HepG2 (cell line): ENCODE data around the gene HPD. TPM values are rescaled to one million over a fixed set of nuclear protein-coding genes. Genes with fewer than 3 reads are reported as not detected.

Experiments
- ARID2 ChIP-seq: sonication (generic); formaldehyde crosslinking; IDR thresholded peaks from 2 replicates; pipeline ENCODE4 v1.8.1; 2022; ENCODE audit warnings: mild to moderate bottlenecking, missing genetic modification reagents, borderline replicate concordance
- ATF3 ChIP-seq: sonication (generic); formaldehyde crosslinking; IDR thresholded peaks from 2 replicates; pipeline ENCODE4 v1.4.0; 2020; ENCODE audit warnings: missing genetic modification reagents
- CBFB ChIP-seq: sonication (generic); formaldehyde crosslinking; IDR thresholded peaks from 2 replicates; pipeline ENCODE4 v1.4.0; 2020; ENCODE audit warnings: missing genetic modification reagents
- DNMT3B ChIP-seq: conservative IDR thresholded peaks from 2 replicates; pipeline ENCODE4 v1.6.1; 2016; ENCODE audit warnings: missing biosample characterization, control low read depth
- EHMT2 ChIP-seq: fragments of 200-600 bp; sonication (generic); IDR thresholded peaks from 2 replicates; pipeline ENCODE4 v1.7.0; 2017; ENCODE audit warnings: antibody characterized with exemption, low read depth, low read length, borderline replicate concordance
- ETV5 ChIP-seq: IDR thresholded peaks from 2 replicates; pipeline ENCODE4 v1.6.1; 2018; ENCODE audit warnings: missing biosample characterization, missing genetic modification reagents, inconsistent platforms, borderline replicate concordance
- HNF4A ChIP-seq: sonication (generic); formaldehyde crosslinking; IDR thresholded peaks from 2 replicates; pipeline ENCODE4 v1.4.0; 2020; ENCODE audit warnings: missing genetic modification reagents
- HOXA3 ChIP-seq: sonication (generic); formaldehyde crosslinking; IDR thresholded peaks from 2 replicates; pipeline ENCODE4 v1.5.0; 2020; ENCODE audit warnings: missing genetic modification reagents
- KDM6A ChIP-seq: IDR thresholded peaks from 2 replicates; pipeline ENCODE4 v1.6.1; 2016; ENCODE audit warnings: low read depth
- MAF1 ChIP-seq: sonication (generic); formaldehyde crosslinking; IDR thresholded peaks from 2 replicates; pipeline ENCODE4 v1.5.0; 2020; ENCODE audit warnings: missing genetic modification reagents, borderline replicate concordance
- MYPOP ChIP-seq: sonication (generic); formaldehyde crosslinking; IDR thresholded peaks from 2 replicates; pipeline ENCODE4 v1.8.1; 2023; ENCODE audit warnings: mild to moderate bottlenecking, moderate library complexity, missing genetic modification reagents
- SALL2 ChIP-seq: sonication (generic); formaldehyde crosslinking; IDR thresholded peaks from 2 replicates; pipeline ENCODE4 v1.8.1; 2023; ENCODE audit warnings: mild to moderate bottlenecking, missing genetic modification reagents, inconsistent platforms
- SIX1 ChIP-seq: sonication (generic); formaldehyde crosslinking; IDR thresholded peaks from 2 replicates; pipeline ENCODE4 v1.4.0; 2020; ENCODE audit warnings: missing genetic modification reagents, borderline replicate concordance
- SMAD3 ChIP-seq: sonication (generic); formaldehyde crosslinking; IDR thresholded peaks from 2 replicates; pipeline ENCODE4 v1.4.0; 2020; ENCODE audit warnings: missing genetic modification reagents
- SMYD3 ChIP-seq: sonication (generic); formaldehyde crosslinking; IDR thresholded peaks from 2 replicates; pipeline ENCODE4 v1.8.1; 2023; ENCODE audit warnings: mild to moderate bottlenecking, missing genetic modification reagents
- TBX3 ChIP-seq: fragments of 450-650 bp; IDR thresholded peaks from 2 replicates; pipeline ENCODE4 v1.6.1; 2017; ENCODE audit warnings: antibody characterized with exemption, mild to moderate bottlenecking, inconsistent platforms, borderline replicate concordance
- ZFP62 ChIP-seq: sonication (generic); formaldehyde crosslinking; IDR thresholded peaks from 2 replicates; pipeline ENCODE4 v1.4.0; 2020; ENCODE audit warnings: missing genetic modification reagents
- ZNF234 ChIP-seq: sonication (generic); formaldehyde crosslinking; conservative IDR thresholded peaks from 2 replicates; pipeline ENCODE4 v1.5.1; 2020; ENCODE audit warnings: mild to moderate bottlenecking, missing genetic modification reagents
- ZNF382 ChIP-seq: sonication (generic); formaldehyde crosslinking; IDR thresholded peaks from 2 replicates; pipeline ENCODE4 v1.5.0; 2020; ENCODE audit warnings: missing genetic modification reagents, mild to moderate bottlenecking, borderline replicate concordance
- ZNF512 ChIP-seq: sonication (generic); formaldehyde crosslinking; IDR thresholded peaks from 2 replicates; pipeline ENCODE4 v1.4.0; 2020; ENCODE audit warnings: mild to moderate bottlenecking, missing genetic modification reagents
- ZNF543 ChIP-seq: sonication (generic); formaldehyde crosslinking; IDR thresholded peaks from 2 replicates; pipeline ENCODE4 v1.4.0; 2020; ENCODE audit warnings: mild to moderate bottlenecking, missing genetic modification reagents
- ZNF572 ChIP-seq: sonication (generic); formaldehyde crosslinking; IDR thresholded peaks from 2 replicates; pipeline ENCODE4 v1.5.1; 2020; ENCODE audit warnings: mild to moderate bottlenecking, missing genetic modification reagents
- ZNF607 ChIP-seq: sonication (generic); formaldehyde crosslinking; IDR thresholded peaks from 2 replicates; pipeline ENCODE4 v1.5.1; 2020; ENCODE audit warnings: missing genetic modification reagents, mild to moderate bottlenecking, borderline replicate concordance
- ZNF652 ChIP-seq: IDR thresholded peaks from 2 replicates; pipeline ENCODE4 v1.6.1; 2016; ENCODE audit warnings: low read depth, borderline replicate concordance
- ZNF670 ChIP-seq: sonication (generic); formaldehyde crosslinking; IDR thresholded peaks from 2 replicates; pipeline ENCODE4 v1.8.0; 2022; ENCODE audit warnings: mild to moderate bottlenecking, missing genetic modification reagents, borderline replicate concordance
- ZNF709 ChIP-seq: sonication (generic); formaldehyde crosslinking; IDR thresholded peaks from 2 replicates; pipeline ENCODE4 v1.5.0; 2020; ENCODE audit warnings: mild to moderate bottlenecking, missing genetic modification reagents
- ZNF776 ChIP-seq: sonication (generic); formaldehyde crosslinking; IDR thresholded peaks from 2 replicates; pipeline ENCODE4 v1.4.0; 2020; ENCODE audit warnings: mild to moderate bottlenecking, missing genetic modification reagents
- ZNF83 ChIP-seq: sonication (generic); formaldehyde crosslinking; IDR thresholded peaks from 2 replicates; pipeline ENCODE4 v1.4.0; 2020; ENCODE audit warnings: missing genetic modification reagents, mild to moderate bottlenecking, borderline replicate concordance
- polyA plus RNA-seq, 8 experiments: library from polyadenylated mRNA; depleted of rRNA in 3 of 8; stranded (reverse) in 7 of 8; unstranded in 1 of 8; fragments of >200 nt; fragmentation: Illumina TruSeq in 4 of 8; extraction: Trizol in 4 of 8; gene quantifications; 2 replicates each; pipeline versions ENCODE4 v1.2.1 to v1.2.3, GENCODE V29; 2011 to 2016; ENCODE audit warnings: low read depth in 4 of 8, missing spikeins in 1 of 8, mixed read lengths in 1 of 8; ENCODE audit not compliant: insufficient read depth in 1 of 8
- total RNA-seq, 5 experiments: library from RNA; depleted of rRNA; stranded (reverse); fragments of >200 nt; fragmentation: Illumina TruSeq; extraction: Trizol; gene quantifications; 2 replicates each; pipeline ENCODE4 v1.2.3, GENCODE V29; 2016; ENCODE audit warnings: low read depth in 1 of 5
- TF ChIP-seq, protein P1 (sequence below): sonication (generic); IDR thresholded peaks from 2 replicates; pipeline ENCODE4 v1.6.1; 2016; ENCODE audit warnings: low read depth, borderline replicate concordance

HPD gene
- total and polyA plus RNA-seq, 2 of the 13 experiments (the other 11 are each of a cell fraction or from before 2014, with no cell fraction given): 120 to 195 TPM

- TF ChIP-seq ZNF776 (CRISPR knock-in tag) (no peak), MYPOP (no peak), HOXA3 (CRISPR knock-in tag) (no peak), KDM6A (CRISPR knock-in tag) (0 out of 2 replicates have a peak, but pooled peaks have one; percentile 19), SMAD3 (CRISPR knock-in tag) (no peak), ETV5 (CRISPR knock-in tag) (peak; percentile 82), ZNF572 (no peak), HNF4A (peak; percentile 49), ZNF234 (CRISPR knock-in tag) (no peak), SMYD3 (CRISPR knock-in tag) (no peak), SIX1 (peak; percentile 65; the same call in 1 of the 2 replicates), TBX3 (no peak), ZFP62 (CRISPR knock-in tag) (no peak), ZNF512 (CRISPR knock-in tag) (no peak), CBFB (CRISPR knock-in tag) (no peak), MAF1 (CRISPR knock-in tag) (no peak), ZNF670 (CRISPR knock-in tag) (no peak), ZNF543 (no peak), ZNF652 (CRISPR knock-in tag) (no peak), SALL2 (no peak), ATF3 (CRISPR knock-in tag) (peak; percentile 64; the same call in 1 of the 2 replicates), ZNF709 (CRISPR knock-in tag) (no peak), ARID2 (no peak), ZNF607 (no peak), ZNF382 (CRISPR knock-in tag) (no peak), ZNF83 (CRISPR knock-in tag) (no peak), DNMT3B (no peak), EHMT2 (no peak)
- TF ChIP-seq, protein P1, sequence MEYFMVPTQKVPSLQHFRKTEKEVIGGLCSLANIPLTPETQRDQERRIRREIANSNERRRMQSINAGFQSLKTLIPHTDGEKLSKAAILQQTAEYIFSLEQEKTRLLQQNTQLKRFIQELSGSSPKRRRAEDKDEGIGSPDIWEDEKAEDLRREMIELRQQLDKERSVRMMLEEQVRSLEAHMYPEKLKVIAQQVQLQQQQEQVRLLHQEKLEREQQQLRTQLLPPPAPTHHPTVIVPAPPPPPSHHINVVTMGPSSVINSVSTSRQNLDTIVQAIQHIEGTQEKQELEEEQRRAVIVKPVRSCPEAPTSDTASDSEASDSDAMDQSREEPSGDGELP: peak; percentile 72; the same call in 1 of the 2 replicates
Measured at GRCh38 chr12:121791671-121792551, 66.7 kb downstream of the HPD start (continued).
